ENCODE results near the gene ZNF76.

ZNF76 gene

GRCh38 chr6:35265523-35265922, 6.0 kb downstream of the ZNF76 start:
- DNase-seq = no peak

DNA sequence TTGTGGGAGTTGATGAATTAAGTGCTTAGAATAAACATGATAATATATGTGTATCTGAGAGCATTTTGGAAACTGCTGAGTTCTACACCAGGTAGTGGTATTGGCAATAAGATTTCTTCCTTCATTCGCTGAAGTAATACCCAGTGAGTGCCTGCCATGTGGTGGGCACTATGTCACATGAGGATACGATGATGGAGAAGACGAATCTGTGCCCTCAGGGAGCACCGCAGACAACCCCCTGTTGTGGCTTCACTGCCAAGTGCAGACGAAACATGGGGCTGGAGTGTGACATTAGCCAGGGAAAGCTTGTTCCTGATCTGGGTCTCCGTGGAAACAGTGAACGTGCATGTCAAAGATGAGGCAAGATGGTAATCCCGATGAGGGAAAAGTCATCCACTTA, 7.9 kb downstream of the ZNF76 start:
- DNase-seq = no peak

- DNase-seq = no peak
Observed at GRCh38 chr6:35267897-35268296, 8.4 kb downstream of the ZNF76 start.

GRCh38 chr6:35272005-35272404, 12.5 kb downstream of the ZNF76 start:
- no peak for DNase-seq

DNA sequence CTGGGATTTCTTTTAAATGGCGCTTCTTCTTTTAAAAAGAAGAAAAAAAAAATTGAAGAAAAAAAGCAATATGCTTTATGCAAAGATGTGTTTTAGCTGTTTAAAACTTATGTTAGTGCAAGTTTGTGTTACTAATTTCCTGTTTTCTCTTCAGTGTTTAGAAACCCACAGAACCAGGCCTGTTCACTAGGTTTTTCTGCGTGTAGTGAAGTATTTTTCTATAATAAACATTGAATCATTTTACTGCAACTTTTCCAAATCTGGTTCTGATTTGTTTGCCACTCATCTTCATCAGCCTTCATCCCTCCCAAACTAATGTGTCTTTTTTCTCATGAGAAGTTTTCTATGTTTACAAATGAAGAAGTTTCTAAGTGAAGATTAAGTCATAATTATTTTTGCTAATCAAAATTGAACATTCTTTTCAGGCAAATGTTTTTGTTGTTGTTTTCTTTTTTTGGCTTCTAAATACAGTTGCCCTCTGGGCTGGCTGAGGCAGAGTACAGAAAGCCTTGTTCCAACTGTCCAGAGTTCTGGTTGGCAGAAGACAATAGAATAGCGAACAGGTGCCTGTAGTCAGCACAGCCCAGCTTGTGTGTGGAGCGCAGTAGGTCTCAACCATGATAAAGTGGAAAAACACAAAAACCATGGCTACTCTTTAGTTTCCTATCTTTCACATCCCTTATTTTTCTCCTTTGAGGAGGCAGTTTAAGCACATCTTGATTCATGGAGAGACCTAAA, 14.5 kb downstream of the ZNF76 start:
- DNase-seq = no peak

- DNase-seq = no peak
Observed at GRCh38 chr6:35275744-35276260, 16.3 kb downstream of the ZNF76 start.

- no peak for DNase-seq
Observed at GRCh38 chr6:35278708-35279107, 19.2 kb downstream of the ZNF76 start.

DNA sequence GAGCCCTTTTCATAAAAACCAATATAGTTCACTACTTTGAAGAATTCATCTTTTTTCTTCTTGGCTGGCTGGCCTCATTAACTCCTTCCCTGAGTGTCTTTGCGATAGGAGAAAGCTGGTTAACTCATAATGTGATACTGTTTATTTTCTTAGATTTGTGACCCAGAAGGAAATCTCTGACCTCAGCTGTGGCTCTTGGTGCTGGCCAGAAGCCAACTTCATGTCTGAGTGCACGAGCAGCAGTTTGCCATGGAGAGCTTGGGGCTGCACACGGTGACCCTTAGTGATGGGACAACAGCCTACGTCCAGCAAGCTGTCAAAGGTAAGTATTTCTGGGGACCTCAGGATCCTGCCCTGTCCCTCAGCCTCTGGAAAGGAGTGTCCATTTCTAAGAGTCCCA, 21.4 kb downstream of the ZNF76 start:
- no peak for DNase-seq

GRCh38 chr6:35282472-35282871, 22.9 kb downstream of the ZNF76 start:
- DNase-seq = no peak

GRCh38 chr6:35283361-35283760, 23.8 kb downstream of the ZNF76 start:
- DNase-seq = no peak

- no peak for DNase-seq
Observed at GRCh38 chr6:35287671-35288396, 28.3 kb downstream of the ZNF76 start.

- no peak for DNase-seq
Observed at GRCh38 chr6:35288834-35289233, 29.3 kb downstream of the ZNF76 start.

DNA sequence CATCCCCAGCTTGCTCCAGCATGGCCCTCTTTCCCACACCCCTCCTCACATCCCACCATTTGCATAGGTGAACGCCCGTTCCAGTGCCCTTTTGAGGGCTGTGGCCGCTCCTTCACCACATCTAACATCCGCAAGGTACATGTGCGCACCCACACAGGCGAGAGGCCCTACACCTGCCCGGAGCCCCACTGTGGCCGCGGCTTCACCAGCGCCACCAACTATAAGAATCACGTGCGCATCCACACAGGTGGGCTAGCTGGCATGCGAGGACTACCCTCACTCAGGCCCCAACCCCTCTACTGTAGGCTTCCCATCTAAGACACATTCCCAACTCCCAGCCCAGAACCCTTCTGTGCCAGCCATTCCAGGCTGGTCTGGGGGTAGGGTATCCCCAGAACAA, 32.0 kb downstream of the ZNF76 start:
- no peak for DNase-seq

- DNase-seq = no peak
Observed at GRCh38 chr6:35292494-35292893, 33.0 kb downstream of the ZNF76 start.

DNA sequence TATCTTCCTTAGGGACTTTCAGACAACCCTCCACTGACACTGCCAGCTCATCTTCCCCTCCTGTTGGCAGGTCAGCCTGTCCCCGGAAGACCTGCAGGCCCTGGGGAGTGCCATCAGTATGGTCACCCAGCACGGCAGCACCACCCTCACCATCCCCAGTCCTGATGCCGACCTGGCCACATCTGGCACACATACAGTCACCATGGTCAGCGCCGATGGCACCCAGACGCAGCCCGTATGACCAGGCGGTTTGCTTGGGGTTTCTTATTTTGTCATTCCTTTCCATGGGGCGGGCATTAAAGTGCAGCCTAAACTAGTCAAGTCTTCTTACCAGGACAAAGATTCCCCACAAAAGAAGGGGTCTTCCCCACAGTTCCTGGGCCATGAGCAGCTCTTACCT, 34.1 kb downstream of the ZNF76 start:
- no peak for DNase-seq

DNA sequence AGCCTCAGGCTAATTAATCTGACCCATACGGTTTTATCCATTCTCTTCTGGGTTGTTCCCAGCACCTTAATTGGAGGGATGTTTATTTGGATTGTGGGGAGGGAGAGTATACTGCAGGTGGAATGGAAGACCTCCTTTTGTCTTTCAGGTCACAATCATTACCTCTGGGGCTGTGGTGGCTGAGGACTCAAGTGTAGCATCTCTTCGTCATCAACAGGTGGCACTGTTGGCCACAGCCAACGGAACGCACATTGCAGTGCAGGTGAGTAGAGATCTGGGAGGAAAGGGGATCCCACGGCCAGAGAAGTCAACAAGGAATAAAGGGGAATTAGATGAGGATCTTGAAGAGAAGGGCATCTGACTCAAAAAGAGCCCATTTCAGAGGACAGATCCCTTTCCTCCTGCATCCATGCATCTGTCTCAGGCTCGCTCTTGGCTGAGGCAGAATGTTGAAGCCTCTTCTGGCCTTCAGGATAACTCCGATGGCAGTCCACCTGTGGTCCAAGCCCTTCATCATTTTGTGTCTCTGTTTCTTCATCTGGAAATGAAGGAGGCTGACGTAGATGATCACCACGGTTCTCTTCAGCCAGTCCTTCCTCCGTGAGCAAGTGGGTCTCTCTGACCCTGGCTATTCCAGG, 34.9 kb downstream of the ZNF76 start:
- DNase-seq = peak in 16 of 56 donors; percentile 7 to 68 (median 20)

DNA sequence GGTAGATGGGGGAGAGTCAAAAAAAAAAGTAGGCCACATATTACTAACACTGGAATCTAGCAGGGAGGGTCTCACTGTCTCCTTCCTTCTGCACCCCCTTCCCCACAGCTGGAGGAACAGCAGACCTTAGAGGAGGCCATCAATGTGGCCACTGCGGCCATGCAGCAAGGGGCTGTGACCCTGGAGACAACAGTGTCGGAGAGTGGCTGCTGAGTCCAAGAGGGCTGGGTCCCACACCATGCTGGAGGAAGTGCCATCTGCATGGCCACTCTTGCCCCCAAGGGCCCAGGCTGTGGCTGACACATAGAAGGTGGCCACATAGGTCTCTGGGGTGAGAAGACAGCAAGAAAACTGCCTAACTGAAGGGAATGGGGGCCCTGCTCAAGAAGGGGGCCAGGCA, 35.5 kb downstream of the ZNF76 start:
- DNase-seq = no peak

- DNase-seq = no peak
Observed at GRCh38 chr6:35295521-35296315, 36.2 kb downstream of the ZNF76 start.

DNA sequence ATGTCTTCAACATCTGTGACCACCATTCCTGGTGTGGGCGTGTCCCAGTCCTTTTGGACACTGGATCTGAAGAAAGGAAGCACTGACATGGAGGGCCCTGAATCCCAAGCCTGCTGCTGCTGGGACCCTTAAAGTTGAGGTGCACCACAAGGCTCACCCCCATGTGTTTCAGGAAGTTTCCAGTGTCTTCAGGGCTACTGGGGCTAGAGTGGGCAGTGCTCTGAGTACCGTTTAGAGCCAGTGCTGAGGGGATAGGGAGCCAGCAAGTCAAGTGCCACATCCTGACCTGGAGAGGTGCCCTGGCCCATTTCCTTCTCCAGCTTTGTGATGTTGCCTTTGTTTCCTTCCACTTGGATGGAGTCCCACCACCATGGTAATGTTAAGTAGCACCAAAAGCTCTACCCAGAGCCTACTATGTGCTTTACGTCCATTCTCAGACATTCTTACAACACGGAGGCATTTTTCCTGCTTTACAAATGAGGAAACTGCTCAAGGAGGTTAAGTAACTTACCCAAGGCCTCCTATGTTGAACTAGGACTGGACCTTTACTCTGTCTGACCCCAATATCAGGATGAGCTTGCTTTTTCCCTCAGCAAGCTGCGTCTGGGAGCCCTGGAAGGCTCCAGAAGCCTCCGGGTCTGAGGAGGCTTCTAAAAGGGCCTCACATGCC, 37.5 kb downstream of the ZNF76 start:
- DNase-seq = no peak

- peak in 19 of 56 donors; percentile 8 to 49 (median 20) for DNase-seq
Observed at GRCh38 chr6:35297601-35298481, 38.3 kb downstream of the ZNF76 start, which contains the start of gene DEF6. DEF6 (plus strand) TSS chr6:35297818; CDS start chr6:35297857, 39 bp downstream.

All from nucleus accumbens (tissue), 56 donors.